Loucy (cell line): Measurements from ENCODE around the gene AP1G2.

Source experiments
- H2AFZ ChIP-seq: fragments of 200-600 bp; sonication (generic); 2 replicates; pipeline ENCODE4 v1.6.0; 2016; ENCODE audit warnings: antibody characterized with exemption, mild to moderate bottlenecking, low read length, moderate library complexity
- H3F3A ChIP-seq: fragments of 200-600 bp; 2 replicates; pipeline ENCODE4 v1.6.0; 2016; ENCODE audit warnings: antibody characterized with exemption, low read depth, mild to moderate bottlenecking
- H3K27me3 ChIP-seq: fragments of 200-600 bp; sonication (generic); 2 replicates; pipeline ENCODE4 v1.6.1; 2014; ENCODE audit warnings: low read length, mild to moderate bottlenecking; ENCODE audit not compliant: insufficient read depth, poor library complexity, severe bottlenecking
- H3K36me3 ChIP-seq: fragments of 200-600 bp; sonication (generic); 2 replicates; pipeline ENCODE4 v1.6.1; 2016; ENCODE audit warnings: low read length; ENCODE audit not compliant: insufficient read depth
- H3K4me1 ChIP-seq: fragments of 200-600 bp; sonication (generic); 2 replicates; pipeline ENCODE4 v1.5.1; 2014; ENCODE audit warnings: low read length, mild to moderate bottlenecking; ENCODE audit not compliant: insufficient read depth, poor library complexity, severe bottlenecking
- H3K4me2 ChIP-seq: fragments of 200-600 bp; sonication (generic); 2 replicates; pipeline ENCODE4 v1.6.0; 2014; ENCODE audit warnings: antibody characterized with exemption, low read length, low read depth, mild to moderate bottlenecking; ENCODE audit not compliant: poor library complexity, severe bottlenecking
- H3K4me3 ChIP-seq: fragments of 200-600 bp; sonication (generic); 2 replicates; pipeline ENCODE4 v1.5.1; 2014; ENCODE audit warnings: low read length, mild to moderate bottlenecking, mixed read lengths; ENCODE audit not compliant: poor library complexity, severe bottlenecking
- H3K79me2 ChIP-seq: fragments of 200-600 bp; sonication (generic); 2 replicates; pipeline ENCODE4 v1.6.1; 2014; ENCODE audit warnings: low read length; ENCODE audit not compliant: insufficient read depth
- H3K9ac ChIP-seq: fragments of 200-600 bp; sonication (generic); 2 replicates; pipeline ENCODE4 v1.6.0; 2014; ENCODE audit warnings: mild to moderate bottlenecking, low read depth, low read length, moderate library complexity; ENCODE audit not compliant: poor library complexity, severe bottlenecking
- H3K9me2 ChIP-seq: fragments of 200-600 bp; sonication (generic); replicated peaks from 2 replicates; pipeline ENCODE4 v1.6.1; 2016; ENCODE audit warnings: low read depth, low read length, mixed read lengths
- H3K9me3 ChIP-seq: fragments of 200-600 bp; sonication (generic); 2 replicates; pipeline ENCODE4 v1.6.1; 2014; ENCODE audit warnings: mild to moderate bottlenecking, antibody characterized with exemption, low read length, low read depth; ENCODE audit not compliant: insufficient read depth
- H4K20me1 ChIP-seq: fragments of 200-600 bp; sonication (generic); 2 replicates; pipeline ENCODE4 v1.6.0; 2014; ENCODE audit warnings: antibody characterized with exemption, low read length, mild to moderate bottlenecking; ENCODE audit not compliant: insufficient read depth, poor library complexity, severe bottlenecking
- EZH2phosphoT487 ChIP-seq: fragments of 200-600 bp; IDR thresholded peaks from 2 replicates; pipeline ENCODE4 v1.6.1; 2018; ENCODE audit warnings: antibody characterized with exemption, mild to moderate bottlenecking, moderate library complexity, borderline replicate concordance
- TF ChIP-seq, protein P1 (sequence below): fragments of 200-600 bp; sonication (generic); conservative IDR thresholded peaks from 2 replicates; pipeline ENCODE4 v1.5.1; 2014; ENCODE audit warnings: mild to moderate bottlenecking, antibody characterized with exemption, low read length

The AP1G2 gene

DNA sequence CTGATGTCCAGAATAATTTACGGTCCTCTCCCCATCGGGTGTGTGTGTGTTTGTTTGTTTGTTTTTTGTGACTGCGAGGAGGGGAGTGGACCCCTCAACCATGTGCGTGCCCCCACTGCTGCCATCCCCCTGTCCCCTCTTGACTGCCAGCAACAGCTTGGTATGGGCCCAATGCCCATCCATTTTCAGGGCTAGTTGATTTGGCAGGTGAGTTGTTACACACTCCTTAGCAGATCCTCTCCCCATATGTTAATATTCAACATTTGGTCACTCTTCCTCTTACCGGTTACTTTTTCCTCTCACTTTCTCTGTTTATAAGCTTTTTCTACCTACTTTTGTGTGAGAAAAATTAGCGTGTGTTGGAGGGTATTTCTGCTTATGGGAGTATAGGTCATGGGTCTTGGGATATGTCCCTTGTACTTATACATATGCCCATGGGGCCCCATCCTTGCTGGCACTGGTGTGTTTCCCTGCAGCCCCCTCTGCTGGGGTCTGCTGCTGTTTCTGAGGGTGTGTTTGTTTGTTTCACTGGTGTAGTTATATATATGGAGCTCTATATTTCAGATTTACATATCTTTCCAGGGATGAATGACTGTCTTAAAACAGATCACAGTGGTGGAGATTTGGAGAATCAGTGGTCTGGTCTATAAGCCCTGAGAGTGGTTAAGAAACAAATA, 49.8 kb downstream of the AP1G2 start:
- no peaks in the 10 kb centered on the region for H3K4me1 ChIP-seq
- no peaks in the 10 kb centered on the region for H3F3A ChIP-seq
- no peaks in the 10 kb centered on the region for H3K9me2 ChIP-seq
- H3K9me3 ChIP-seq: no peaks in the 10 kb centered on the region
- no peak overlapping the region for H3K9ac ChIP-seq
- no peaks in the 10 kb centered on the region for H4K20me1 ChIP-seq
- no peaks in the 10 kb centered on the region for H3K79me2 ChIP-seq
- no peaks in the 10 kb centered on the region for H3K36me3 ChIP-seq
- no peak overlapping the region for H2AFZ ChIP-seq
- H3K4me2 ChIP-seq: no peak overlapping the region
- no peak overlapping the region for H3K4me3 ChIP-seq
- no peak for TF ChIP-seq EZH2phosphoT487
- TF ChIP-seq, protein P1, sequence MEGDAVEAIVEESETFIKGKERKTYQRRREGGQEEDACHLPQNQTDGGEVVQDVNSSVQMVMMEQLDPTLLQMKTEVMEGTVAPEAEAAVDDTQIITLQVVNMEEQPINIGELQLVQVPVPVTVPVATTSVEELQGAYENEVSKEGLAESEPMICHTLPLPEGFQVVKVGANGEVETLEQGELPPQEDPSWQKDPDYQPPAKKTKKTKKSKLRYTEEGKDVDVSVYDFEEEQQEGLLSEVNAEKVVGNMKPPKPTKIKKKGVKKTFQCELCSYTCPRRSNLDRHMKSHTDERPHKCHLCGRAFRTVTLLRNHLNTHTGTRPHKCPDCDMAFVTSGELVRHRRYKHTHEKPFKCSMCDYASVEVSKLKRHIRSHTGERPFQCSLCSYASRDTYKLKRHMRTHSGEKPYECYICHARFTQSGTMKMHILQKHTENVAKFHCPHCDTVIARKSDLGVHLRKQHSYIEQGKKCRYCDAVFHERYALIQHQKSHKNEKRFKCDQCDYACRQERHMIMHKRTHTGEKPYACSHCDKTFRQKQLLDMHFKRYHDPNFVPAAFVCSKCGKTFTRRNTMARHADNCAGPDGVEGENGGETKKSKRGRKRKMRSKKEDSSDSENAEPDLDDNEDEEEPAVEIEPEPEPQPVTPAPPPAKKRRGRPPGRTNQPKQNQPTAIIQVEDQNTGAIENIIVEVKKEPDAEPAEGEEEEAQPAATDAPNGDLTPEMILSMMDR: no peak
- H3K27me3 ChIP-seq: no peaks in the 10 kb centered on the region

DNA sequence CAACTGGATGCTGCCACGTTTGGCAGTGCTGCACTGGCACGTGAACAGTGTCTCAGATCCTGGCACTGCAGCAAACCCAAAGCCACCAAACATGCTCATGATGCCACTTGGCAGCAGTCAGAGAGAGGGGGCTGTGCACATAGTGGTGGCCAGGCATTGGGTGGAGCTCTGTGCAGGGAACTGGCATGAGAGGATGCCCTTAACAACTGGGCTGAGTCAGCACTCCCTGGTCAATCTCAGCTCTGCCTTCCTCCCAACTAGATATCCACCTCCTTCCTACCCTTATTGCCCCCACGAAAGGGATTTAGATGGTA, 53.0 kb downstream of the AP1G2 start:
- H3K4me1 ChIP-seq: no peaks in the 10 kb centered on the region
- H3K36me3 ChIP-seq: no peaks in the 10 kb centered on the region
- no peaks in the 10 kb centered on the region for H3F3A ChIP-seq
- H4K20me1 ChIP-seq: no peaks in the 10 kb centered on the region
- H3K9ac ChIP-seq: no peak overlapping the region
- H3K4me3 ChIP-seq: no peak overlapping the region
- no peaks in the 10 kb centered on the region for H3K79me2 ChIP-seq
- H3K9me3 ChIP-seq: no peaks in the 10 kb centered on the region
- H2AFZ ChIP-seq: no peak overlapping the region
- no peaks in the 10 kb centered on the region for H3K9me2 ChIP-seq
- no peak overlapping the region for H3K4me2 ChIP-seq
- no peaks in the 10 kb centered on the region for H3K27me3 ChIP-seq
- TF ChIP-seq, protein P1: no peak
- TF ChIP-seq EZH2phosphoT487: no peak

DNA sequence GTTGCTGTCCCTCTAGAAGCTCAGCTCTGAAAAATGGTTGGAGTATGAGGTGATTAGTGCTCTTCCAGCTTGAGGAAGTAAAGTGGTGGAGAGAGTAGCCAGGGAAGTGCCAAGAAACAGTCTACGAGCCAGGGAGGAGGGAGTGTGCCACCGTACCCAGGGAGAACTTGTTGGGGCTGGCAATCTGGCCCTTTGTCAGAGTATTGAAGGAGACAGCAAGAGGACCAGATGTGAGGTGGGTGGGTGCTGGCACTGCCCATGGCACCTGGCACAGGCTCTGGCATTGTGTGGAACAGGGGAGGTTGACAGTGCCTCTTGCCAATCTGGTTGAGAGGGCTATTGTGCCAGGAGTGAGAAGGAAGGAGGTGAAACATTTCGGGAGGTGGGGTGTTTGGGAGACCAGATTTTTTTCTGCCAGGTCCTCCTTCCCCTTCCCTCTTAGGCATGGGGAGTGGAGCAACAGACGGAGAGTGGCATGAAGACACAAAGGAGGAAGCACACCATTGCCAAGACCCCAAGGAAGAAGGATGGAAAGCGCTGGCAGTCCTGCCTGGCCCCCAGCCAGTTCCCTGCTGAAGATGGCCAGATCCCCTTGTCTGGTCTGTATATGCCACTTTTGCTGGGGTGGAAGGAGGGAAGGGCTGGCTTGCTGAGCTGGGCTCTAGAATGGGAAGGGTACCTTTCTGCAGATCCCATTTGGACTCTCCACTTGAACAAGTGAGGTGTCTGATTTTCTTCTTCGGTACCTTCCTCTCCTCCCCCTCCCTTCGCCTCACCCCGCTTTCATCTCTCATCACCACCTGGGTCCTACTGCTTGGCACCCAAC, 53.6 kb downstream of the AP1G2 start:
- H3K9ac ChIP-seq: no peak overlapping the region
- H3K4me3 ChIP-seq: no peak overlapping the region
- no peaks in the 10 kb centered on the region for H3K4me1 ChIP-seq
- H2AFZ ChIP-seq: no peak overlapping the region
- no peaks in the 10 kb centered on the region for H3K27me3 ChIP-seq
- TF ChIP-seq, protein P1: no peak
- no peak for TF ChIP-seq EZH2phosphoT487
- no peaks in the 10 kb centered on the region for H4K20me1 ChIP-seq
- no peaks in the 10 kb centered on the region for H3K79me2 ChIP-seq
- no peak overlapping the region for H3K4me2 ChIP-seq
- H3K36me3 ChIP-seq: no peaks in the 10 kb centered on the region
- H3F3A ChIP-seq: no peaks in the 10 kb centered on the region
- H3K9me2 ChIP-seq: no peaks in the 10 kb centered on the region
- no peaks in the 10 kb centered on the region for H3K9me3 ChIP-seq
